Stimulated activated CD8-positive, alpha-beta memory T cell treated with anti-CD3 and anti-CD28 coated beads, Interleukin-4, amount 100 ng/mL, for 4 hours (primary cell): ENCODE data around the gene RGS7.
"Not testable (repeated sequence)": the region's sequence is repeated elsewhere in the genome, so short reads cannot be mapped to it uniquely, and the experiment has no call there.

Experiments used
- DNase-seq, 2 donors: peaks; one replicate each; pipeline ENCODE4 v3.0.0-alpha.2; 2020; ENCODE audit warnings: low read depth in 2 of 2, low spot score in 1 of 2

The RGS7 gene

GRCh38 chr1:241141646-241142045 lies 215.4 kb downstream of the RGS7 start:
- DNase-seq, result not testable (repeated sequence)

DNA sequence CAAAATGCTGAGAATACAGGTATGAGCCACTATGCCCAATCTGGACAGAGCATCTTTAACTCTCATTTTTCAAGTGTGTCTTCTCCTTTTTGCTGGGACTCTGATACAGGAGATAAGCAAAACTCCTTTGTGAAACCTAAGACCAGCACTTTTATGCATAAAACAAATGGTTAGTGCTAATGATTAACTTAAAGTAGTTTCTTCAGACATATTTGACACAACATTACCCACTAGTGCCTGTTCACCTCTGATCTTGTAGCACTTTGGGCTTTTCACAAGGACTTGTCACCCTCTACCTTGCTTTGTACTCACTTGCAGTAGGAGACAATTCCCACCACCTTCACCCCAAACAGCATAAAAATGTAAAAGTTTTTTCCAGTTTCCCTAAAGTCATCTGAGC lies 216.3 kb downstream of the RGS7 start:
- DNase-seq, result no peak

GRCh38 chr1:241139047-241139446 lies 218.0 kb downstream of the RGS7 start:
- DNase-seq, result no peak

- no peak for DNase-seq
Observed at GRCh38 chr1:241138248-241138647, 218.8 kb downstream of the RGS7 start.

- no peak for DNase-seq
Observed at GRCh38 chr1:241136389-241136788, 220.6 kb downstream of the RGS7 start.

DNA sequence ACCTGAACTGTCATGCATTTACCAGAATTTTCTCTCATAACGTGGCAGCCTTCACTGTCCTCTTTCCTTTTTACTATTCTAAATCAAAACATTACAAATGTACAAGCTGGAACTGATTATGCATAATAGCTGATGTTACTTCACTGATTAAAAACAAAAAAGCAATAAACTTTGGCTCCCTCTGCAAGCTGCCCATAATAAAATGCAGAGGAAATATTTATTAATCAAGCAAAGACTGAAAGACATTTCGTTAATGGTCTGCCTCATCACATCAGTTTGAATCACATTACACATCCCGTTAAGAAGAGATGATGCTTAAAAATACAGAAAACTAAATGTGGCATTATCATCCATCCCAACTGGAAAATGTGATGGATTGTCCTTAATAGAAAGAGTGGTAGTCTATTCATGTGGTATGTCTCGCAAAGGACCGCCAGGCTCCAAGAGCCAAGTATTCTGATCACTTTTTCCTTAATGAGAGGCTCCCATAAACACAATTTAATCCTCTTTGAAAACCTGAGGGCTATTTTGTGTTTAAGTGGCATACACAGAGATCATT lies 225.3 kb downstream of the RGS7 start:
- DNase-seq, result no peak

DNA sequence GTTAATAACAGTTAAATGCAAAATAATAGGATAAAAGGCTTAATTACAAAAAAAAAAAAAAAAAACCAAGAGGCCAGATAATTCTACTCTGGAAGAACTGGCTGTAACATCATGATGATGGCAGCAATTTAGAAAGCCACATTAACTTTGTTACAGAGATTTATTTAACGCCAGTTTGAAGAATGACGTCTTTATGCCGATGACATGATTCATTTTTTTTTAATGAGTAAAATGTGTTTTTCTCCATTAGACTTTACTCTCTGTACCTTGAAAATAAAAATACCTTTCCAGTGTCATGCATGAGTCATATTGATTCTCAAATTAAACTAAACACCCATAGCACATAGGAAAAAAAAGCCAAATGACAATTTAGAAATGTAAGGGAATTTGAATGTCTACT lies 226.1 kb downstream of the RGS7 start:
- DNase-seq, result no peak

GRCh38 chr1:241129207-241129960 lies 227.6 kb downstream of the RGS7 start:
- DNase-seq, result no peak

GRCh38 chr1:241125286-241125685 lies 231.7 kb downstream of the RGS7 start:
- no peak for DNase-seq

GRCh38 chr1:241118049-241118448 lies 239.0 kb downstream of the RGS7 start:
- DNase-seq, result no peak

DNA sequence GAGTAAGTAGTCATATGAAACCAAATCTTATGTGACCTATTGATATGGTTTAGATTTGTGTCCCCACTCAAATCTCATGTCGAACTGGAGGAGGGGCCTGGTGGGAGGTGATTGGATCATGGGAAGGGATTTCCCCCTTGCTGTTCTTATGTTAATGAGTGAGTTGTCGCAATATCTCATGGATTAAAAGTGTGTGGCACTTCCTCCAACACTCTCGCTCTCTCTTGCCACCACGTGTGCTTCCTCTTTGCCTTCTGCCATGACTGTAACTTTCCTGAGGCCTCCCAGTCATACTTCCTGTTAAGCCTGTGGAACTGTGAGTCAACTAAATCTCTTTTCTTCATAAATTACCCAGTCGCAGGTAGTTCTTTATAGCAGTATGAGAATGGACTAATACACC lies 241.2 kb downstream of the RGS7 start:
- DNase-seq, result no peak

- no peak for DNase-seq
Observed at GRCh38 chr1:241114699-241115233, 242.2 kb downstream of the RGS7 start.

- DNase-seq, result no peak
Observed at GRCh38 chr1:241113557-241113956, 243.4 kb downstream of the RGS7 start.

GRCh38 chr1:241109039-241109438 lies 248.0 kb downstream of the RGS7 start:
- no peak for DNase-seq

- no peak for DNase-seq
Observed at GRCh38 chr1:241105147-241105546, 251.9 kb downstream of the RGS7 start.

DNA sequence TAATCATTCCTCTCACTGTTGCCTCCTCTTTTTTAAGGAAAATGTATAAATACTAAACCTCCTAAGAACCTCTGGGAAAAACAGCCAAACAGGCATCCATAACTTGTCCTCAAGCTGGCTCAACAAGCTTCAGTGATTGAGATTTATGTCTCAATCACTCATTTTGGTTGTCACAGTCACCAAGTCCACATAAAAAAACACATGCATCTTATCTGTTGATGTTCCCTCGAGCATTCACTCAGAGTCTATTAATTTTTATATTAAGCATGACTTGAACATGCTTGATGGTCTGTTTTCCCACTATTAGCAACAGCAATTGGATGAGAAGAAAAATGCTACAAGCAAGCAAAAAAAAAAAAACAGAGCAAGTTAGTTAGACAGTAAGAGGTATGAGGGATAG lies 254.3 kb downstream of the RGS7 start:
- no peak for DNase-seq

- no peak for DNase-seq
Observed at GRCh38 chr1:241101622-241102021, 255.4 kb downstream of the RGS7 start.

DNA sequence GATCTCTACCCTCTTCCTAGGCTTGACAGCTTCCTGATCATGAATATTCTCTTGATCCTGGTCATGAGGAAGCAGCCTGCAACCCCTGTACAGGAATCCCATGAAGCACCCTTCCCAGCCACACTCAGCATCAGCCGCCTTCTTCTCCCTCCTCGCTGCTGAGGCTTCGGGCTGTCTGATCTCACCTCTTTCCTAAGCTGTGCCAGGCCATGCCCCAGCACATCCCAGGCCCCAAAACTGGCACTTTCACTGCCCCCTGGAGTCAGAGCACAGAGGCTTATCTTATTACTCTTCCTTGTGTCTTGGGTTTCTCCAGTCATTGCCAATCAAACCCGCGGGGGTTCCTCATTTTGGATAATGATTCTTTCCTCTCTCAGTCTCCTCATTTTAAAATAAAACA lies 259.5 kb downstream of the RGS7 start:
- DNase-seq, result no peak

DNA sequence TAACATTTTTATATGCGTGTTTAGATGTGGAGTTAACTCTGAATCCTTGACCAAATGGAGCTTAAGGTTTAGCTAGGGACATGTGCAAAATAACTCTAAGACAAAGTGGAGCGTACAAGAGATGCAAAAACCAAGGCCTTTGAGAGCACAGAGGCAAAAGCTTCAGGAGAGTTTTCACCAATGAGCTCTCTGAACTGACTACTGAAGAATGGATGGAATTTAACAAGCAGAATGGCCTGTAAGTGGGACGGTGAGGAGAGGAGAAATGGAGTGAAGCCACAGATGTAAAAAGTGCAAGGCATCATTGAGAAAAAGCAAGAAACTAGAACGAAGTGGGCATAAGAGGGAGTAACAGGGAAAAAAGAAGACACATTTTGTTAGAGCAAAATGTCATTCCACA lies 260.0 kb downstream of the RGS7 start:
- no peak for DNase-seq

DNA sequence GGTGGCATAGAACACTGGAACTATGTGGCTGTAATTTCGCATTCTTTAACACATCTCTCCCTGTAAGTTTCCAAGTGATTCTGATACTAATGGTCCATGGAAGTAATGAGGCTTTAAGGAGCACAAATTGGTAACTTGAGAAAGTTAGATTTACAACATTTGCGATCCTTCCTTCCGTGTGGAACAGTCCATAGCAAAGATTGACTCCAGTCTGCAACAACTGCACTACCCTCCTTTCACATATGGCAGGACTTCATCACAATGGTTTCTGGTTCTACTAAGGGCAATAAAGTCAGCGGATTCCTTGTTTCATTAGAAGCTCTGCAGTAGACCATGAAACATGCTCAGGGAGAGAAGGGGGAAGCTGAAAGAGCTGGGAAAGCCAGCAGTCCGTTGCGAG lies 261.2 kb downstream of the RGS7 start:
- no peak for DNase-seq

DNA sequence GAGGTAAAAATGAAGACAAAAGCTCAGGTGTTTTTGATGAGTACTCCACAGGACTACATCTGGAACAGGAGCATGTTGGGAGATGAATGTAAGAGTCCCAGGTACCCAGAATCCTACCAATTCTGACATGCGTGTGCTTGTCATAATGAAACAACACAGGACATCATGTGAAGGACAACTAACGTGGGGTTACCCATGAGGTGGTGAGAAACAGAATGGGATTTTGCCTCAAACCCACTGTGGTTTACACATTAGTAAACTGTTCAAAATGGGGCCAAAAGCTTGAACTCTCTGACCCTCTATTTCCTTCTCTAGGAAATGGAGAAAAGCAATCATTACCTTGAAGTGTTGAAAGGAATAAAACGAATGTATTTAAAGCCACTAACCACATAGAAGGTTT lies 266.2 kb downstream of the RGS7 start:
- no peak for DNase-seq

DNA sequence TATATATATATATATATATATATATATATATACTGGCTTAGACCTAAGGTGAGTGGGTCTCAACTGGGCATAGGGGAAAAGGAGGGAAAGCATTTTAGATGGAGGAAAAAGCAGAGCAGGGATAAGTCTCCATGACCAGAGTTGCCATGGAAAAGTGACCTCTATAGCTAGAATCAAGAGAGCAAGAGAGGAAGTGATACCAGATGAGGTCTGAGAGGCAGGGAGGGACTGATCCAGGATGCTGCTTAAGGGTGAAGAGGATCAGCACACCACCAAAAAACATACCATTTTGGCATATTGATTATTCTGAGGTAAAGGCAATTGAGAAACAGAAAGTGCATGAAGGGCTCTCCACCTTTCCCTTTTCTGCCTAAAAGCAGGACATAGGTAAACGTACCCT lies 267.9 kb downstream of the RGS7 start:
- DNase-seq, result not testable (repeated sequence)

DNA sequence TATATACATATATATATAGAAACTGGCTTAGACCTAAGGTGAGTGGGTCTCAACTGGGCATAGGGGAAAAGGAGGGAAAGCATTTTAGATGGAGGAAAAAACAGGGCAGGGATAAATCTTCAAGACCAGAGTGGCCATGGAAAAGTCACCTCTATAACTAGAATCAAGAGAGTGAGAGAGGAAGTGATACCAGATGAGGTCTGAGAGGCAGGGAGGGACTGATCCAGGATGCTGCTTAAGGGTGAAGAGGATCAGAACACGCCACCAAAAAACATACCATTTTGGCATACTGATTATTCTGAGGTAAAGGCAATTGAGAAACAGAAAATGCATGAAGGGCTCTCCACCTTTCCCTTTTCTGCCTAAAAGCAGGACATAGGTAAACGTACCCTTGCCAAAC lies 268.9 kb downstream of the RGS7 start:
- not testable (repeated sequence) for DNase-seq
